A673 (cell line): ENCODE results near the gene BMP8A. TPM values are rescaled to one million over a fixed set of nuclear protein-coding genes. Genes with fewer than 3 reads are reported as not detected.

Source experiments
- BruUV-seq: library from RNA; stranded (reverse); fragments of 400-500 nt; replicated peaks from 2 replicates; lab custom pipeline; 2021; lab: Mats Ljungman, UMichigan
- CTCF ChIA-PET: fragments of 300-600 bp; sonication (Branson Sonifier 250); formaldehyde crosslinking; loops from one replicate; lab custom pipeline; 2022; ENCODE audit warnings: antibody characterized with exemption; lab: Charles Lee
- POLR2A ChIA-PET: fragments of 300-600 bp; sonication (Branson Sonifier 250); formaldehyde crosslinking; loops from one replicate; lab custom pipeline; 2022; ENCODE audit warnings: antibody characterized with exemption; ENCODE audit not compliant: low non-redundant PET; lab: Charles Lee
- DNase-seq: peaks from one replicate; pipeline ENCODE4 v3.0.0-alpha.2; 2015; ENCODE audit warnings: low spot score
- H3K27ac ChIP-seq: fragments of 200-600 bp; sonication (generic); 2 replicates; pipeline ENCODE4 v1.5.1; 2016; ENCODE audit warnings: mixed run types, low read depth, mild to moderate bottlenecking, mixed read lengths, antibody characterized with exemption, low read length; ENCODE audit not compliant: poor library complexity, severe bottlenecking
- H3K27me3 ChIP-seq: fragments of 200-600 bp; sonication (generic); replicated peaks from 2 replicates; pipeline ENCODE4 v1.6.1; 2017; ENCODE audit warnings: mixed run types, low read depth, mild to moderate bottlenecking, mixed read lengths, antibody characterized with exemption, low read length; ENCODE audit not compliant: insufficient read depth, poor library complexity
- H3K36me3 ChIP-seq: fragments of 200-600 bp; sonication (generic); 2 replicates; pipeline ENCODE4 v1.6.1; 2016; ENCODE audit warnings: mixed run types, mild to moderate bottlenecking, mixed read lengths, antibody characterized with exemption, low read length; ENCODE audit not compliant: insufficient read depth, poor library complexity, severe bottlenecking
- H3K4me1 ChIP-seq: fragments of 200-600 bp; sonication (generic); 2 replicates; pipeline ENCODE4 v1.6.1; 2017; ENCODE audit warnings: mixed run types, mild to moderate bottlenecking, mixed read lengths, antibody characterized with exemption, low read length; ENCODE audit not compliant: insufficient read depth, poor library complexity, severe bottlenecking
- H3K4me3 ChIP-seq: fragments of 200-600 bp; sonication (generic); 2 replicates; pipeline ENCODE4 v1.5.1; 2016; ENCODE audit warnings: low read depth, mixed run types, mild to moderate bottlenecking, mixed read lengths, low read length; ENCODE audit not compliant: poor library complexity, severe bottlenecking
- H3K9me3 ChIP-seq: fragments of 200-600 bp; sonication (generic); 2 replicates; pipeline ENCODE4 v1.6.1; 2016; ENCODE audit warnings: mixed run types, low read depth, mild to moderate bottlenecking, mixed read lengths, antibody characterized with exemption, low read length; ENCODE audit not compliant: poor library complexity, severe bottlenecking
- CTCF ChIP-seq: fragments of 300-800, 200-600 bp; sonication (generic); conservative IDR thresholded peaks from 2 replicates; pipeline ENCODE4 v1.5.1; 2017; ENCODE audit warnings: low read depth, mild to moderate bottlenecking, antibody characterized with exemption, low read length, moderate library complexity, mixed read lengths
- EZH2 ChIP-seq: fragments of 200-600 bp; sonication (generic); IDR thresholded peaks from 2 replicates; pipeline ENCODE4 v1.6.1; 2017; ENCODE audit warnings: borderline replicate concordance, low read depth, mild to moderate bottlenecking, mixed read lengths, antibody characterized with exemption, low read length; ENCODE audit not compliant: poor library complexity, severe bottlenecking
- intact Hi-C: fragments of 100-400 bp; cut with micrococcal nuclease; formaldehyde crosslinking; loops from one replicate; pipeline ENCODE4 v1.10.0; 2022; ENCODE audit not compliant: unreplicated experiment
- total RNA-seq: library from RNA; stranded (reverse); gene quantifications from 2 replicates; pipeline ENCODE4 v1.2.3, GENCODE V29; 2021

BMP8A gene
- total RNA-seq, 1 experiment from 2014 or later = not detected

DNA sequence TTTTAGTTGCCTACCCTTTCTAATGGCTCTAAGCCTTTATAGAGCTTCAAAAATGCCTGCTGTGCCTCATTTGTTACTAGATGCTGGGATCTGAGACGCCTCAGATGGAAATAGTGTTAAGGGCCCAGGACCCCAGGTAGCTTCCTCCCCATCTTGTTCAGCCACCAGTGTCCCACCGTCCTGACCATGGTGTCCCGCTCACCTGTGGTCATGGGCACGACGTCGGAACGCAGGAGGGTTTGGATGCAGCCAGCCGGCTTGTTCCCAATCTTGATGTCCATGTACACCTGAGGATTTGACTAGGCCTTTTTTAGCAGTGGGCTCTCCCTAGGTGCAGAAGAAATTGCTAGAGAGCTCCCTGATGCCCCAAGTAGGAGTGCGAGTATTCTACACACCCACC, 54.1 kb downstream of the BMP8A start:
- no TSS peak for BruUV-seq

DNA sequence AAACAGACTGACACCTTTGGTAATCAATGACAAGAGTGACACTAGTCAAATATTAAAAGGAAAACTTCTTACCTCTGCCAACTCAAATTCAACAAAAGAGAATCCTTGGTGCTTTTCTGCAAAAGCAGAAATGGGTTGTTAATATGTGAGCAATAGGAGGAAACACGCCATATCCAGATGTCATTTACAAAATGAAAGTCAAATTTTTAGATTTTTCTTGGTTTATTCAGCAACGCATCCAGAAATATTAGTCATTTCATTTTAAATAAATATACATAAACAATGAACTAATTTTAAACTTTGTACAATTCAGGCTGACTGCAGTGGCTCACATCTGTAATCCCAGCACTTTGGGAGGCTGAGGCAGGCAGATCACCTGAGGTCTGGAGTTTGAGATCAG, 62.8 kb downstream of the BMP8A start:
- no peaks in the 10 kb centered on the region for H3K27me3 ChIP-seq
- ChIA-PET CTCF (no interaction called here), POLR2A (no interaction called here)
- BruUV-seq = no TSS peak
- H3K36me3 ChIP-seq = peaks cover 4% of the 10 kb centered on the region
- no peaks in the 10 kb centered on the region for H3K4me1 ChIP-seq
- H3K4me3 ChIP-seq = no peak overlapping the region
- H3K9me3 ChIP-seq = no peaks in the 10 kb centered on the region
- DNase-seq = no peak
- intact Hi-C loops = no loop called here
- no peak for TF ChIP-seq EZH2
- TF ChIP-seq CTCF = no peak
- no peak overlapping the region for H3K27ac ChIP-seq

More for the DNA sequence above, 54.1 kb downstream of the BMP8A start:
- ChIA-PET POLR2A (interaction anchor here (0.6 kb wide), 1 partner anchor 53 kb away, joined by 9 read pairs; no protein-coding TSS in a partner anchor), CTCF (interaction anchor here (0.6 kb wide), 1 partner anchor 9 kb away, joined by 4 read pairs; no protein-coding TSS in a partner anchor)
- Histone ChIP-seq H3K9me3 (no peaks in the 10 kb centered on the region), H3K27me3 (no peaks in the 10 kb centered on the region), H3K4me3 (no peak overlapping the region), H3K4me1 (no peaks in the 10 kb centered on the region), H3K27ac (no peak overlapping the region), H3K36me3 (no peaks in the 10 kb centered on the region)
- DNase-seq = no peak
- no peak for TF ChIP-seq EZH2
- no peak for TF ChIP-seq CTCF
- intact Hi-C loops = no loop called here

- Histone ChIP-seq H3K9me3 (no peaks in the 10 kb centered on the region), H3K4me1 (no peaks in the 10 kb centered on the region), H3K4me3 (no peak overlapping the region), H3K36me3 (peaks cover 66% of the 10 kb centered on the region), H3K27ac (no peak overlapping the region), H3K27me3 (no peaks in the 10 kb centered on the region)
- intact Hi-C loops = no loop called here
- POLR2A ChIA-PET = no interaction called here
- BruUV-seq = no TSS peak
- CTCF ChIA-PET = no interaction called here
- TF ChIP-seq EZH2 (no peak), CTCF (no peak)
- no peak for DNase-seq
Observed at GRCh38 chr1:39561279-39561678, 69.8 kb downstream of the BMP8A start.
